GM12801 (cell line): Measurements from ENCODE around the gene TOM1L2.

ENCODE experiments used
- TF ChIP-seq, protein P1 (sequence below): IDR thresholded peaks from one replicate; pipeline ENCODE4 v1.5.1; 2011; ENCODE audit warnings: control low read depth; ENCODE audit not compliant: insufficient read length; ENCODE audit errors: extremely low read depth

Gene TOM1L2

DNA sequence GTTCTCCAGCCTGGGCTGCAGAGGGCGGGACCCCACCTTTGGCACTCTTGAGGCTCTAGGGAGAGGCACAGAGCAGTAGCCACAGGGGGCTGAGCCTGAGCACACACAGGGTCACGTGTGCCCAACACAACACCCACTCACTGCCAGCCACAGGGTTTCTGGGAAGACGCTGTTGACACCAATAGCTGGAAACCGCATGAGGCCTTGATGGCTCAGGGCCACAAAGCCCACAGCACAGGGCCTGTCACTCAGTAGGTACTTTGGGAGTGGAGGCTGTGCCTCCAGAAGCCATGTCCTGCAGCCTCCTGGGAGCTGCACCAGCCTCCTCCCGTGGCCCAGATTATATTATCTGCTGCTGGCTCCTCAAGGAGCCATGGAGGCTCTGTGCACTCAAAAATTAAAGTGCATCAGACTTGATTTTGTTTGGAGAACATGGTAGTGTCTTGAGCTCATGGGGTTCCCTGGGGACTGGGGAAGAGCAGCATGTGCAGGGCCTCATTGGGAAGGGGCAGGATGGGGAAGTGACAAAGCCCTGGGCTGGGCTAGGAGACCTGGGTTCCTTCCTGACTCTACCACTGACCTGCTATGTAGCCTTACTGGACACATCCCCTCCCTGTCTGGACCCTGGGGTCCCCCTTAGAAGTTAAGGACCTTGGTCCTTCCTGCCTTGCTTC is 122.9 kb downstream of the TOM1L2 start:
- TF ChIP-seq, protein P1, sequence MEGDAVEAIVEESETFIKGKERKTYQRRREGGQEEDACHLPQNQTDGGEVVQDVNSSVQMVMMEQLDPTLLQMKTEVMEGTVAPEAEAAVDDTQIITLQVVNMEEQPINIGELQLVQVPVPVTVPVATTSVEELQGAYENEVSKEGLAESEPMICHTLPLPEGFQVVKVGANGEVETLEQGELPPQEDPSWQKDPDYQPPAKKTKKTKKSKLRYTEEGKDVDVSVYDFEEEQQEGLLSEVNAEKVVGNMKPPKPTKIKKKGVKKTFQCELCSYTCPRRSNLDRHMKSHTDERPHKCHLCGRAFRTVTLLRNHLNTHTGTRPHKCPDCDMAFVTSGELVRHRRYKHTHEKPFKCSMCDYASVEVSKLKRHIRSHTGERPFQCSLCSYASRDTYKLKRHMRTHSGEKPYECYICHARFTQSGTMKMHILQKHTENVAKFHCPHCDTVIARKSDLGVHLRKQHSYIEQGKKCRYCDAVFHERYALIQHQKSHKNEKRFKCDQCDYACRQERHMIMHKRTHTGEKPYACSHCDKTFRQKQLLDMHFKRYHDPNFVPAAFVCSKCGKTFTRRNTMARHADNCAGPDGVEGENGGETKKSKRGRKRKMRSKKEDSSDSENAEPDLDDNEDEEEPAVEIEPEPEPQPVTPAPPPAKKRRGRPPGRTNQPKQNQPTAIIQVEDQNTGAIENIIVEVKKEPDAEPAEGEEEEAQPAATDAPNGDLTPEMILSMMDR: no peak

DNA sequence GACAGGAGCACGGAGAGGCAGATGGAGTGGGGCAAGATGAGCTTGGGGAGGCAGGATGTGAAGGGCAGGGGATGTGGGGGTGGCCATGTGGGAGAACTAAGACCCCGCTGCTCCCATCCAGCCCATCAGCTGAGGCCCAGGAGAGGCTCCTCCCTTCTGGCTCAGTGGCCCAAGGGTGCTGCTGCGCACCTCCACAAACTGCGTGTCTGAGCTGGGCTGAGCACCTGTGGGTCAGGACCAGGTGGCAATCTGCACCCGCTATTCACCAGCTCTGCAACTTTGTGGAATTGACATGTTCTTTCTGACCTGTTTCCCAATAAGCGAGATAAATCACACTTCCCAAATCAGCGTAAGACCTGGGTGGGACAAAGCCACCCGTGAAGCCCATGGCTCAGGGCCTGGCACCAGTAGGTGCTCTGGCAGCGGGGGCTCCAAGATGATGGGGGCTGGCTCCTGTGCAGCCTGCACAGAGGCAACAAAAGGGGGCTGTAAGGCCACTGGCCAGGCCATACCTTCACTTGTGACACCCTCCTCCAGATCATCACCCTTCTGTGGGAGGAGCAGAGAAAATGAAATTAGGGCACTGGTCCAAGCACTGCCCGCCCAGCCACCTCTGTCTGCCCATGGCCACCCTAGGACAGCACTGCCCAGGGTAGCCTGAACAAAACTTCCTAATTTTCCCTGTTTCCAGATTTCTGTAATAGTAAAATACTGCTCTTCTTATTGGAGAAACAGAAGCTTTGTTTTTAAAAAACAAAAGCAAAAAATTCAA is 123.7 kb downstream of the TOM1L2 start:
- TF ChIP-seq, protein P1: no peak

DNA sequence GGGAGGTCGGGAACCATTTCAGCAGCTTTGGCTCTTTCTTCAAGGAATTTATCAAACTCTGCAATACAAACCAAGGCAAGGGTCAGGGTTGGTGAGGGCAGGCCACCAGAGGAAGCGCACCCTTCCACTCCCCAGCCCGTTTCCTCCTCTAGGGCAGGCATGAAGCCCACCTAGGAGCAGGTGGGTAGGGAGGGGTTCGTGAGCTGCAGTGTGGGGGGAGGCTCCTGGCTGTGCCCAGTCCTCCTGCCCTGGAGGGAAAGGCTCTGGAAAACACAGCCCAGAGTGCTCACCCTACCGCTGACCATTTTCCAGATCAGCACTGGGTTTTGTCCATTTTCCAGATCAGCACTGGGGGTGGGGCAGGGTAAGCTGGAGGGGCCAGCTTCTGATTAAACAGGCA is 124.5 kb downstream of the TOM1L2 start:
- TF ChIP-seq, protein P1: no peak

DNA sequence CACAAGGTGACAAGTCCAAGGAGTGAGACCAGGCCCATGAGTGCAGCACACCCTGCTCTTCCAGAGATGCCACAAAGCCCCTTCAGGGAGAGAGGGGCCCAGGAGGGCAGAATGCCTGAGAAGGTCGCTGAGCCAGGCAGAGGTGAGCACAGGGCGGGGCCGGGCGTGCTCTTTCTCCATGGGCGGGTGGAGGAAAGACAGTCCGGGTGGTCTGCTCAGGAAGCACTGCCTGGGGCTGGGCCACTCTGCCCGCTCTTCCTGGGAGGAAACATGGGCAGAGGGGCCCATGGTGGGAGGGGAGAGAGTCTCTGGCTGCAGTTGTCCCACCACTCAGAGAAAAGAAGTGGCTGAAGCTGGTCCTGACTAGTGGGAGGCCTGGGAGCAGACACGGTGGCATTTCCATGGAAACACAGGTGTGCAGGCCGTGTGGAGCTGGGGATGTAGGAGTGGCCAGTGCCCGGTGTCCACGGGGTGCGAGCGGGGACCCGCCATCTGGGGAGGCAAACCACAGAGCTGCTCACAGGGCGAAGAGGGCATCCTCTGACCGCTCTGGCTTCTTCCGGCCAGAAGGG is 125.0 kb downstream of the TOM1L2 start:
- TF ChIP-seq, protein P1: no peak

DNA sequence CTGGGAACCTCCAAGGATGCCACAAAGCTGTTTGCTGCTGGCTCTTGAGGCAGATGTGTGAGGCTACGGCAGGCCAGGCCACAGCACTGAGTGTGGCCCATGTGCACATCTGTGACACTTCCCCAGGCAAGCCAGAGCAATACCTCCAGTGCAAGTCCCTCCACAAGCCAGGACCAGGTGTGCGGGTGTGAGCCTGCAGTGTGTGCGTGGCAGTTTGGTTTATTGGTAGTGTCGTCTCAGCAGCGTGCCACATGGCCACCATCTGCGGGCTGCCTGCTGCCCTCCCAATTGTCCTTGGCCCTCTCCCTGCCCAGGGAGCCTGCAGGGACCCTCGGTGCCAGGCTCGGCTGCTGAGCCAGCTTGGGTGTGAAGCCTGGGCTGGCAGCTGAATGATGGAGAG is 125.6 kb downstream of the TOM1L2 start:
- TF ChIP-seq, protein P1: no peak

DNA sequence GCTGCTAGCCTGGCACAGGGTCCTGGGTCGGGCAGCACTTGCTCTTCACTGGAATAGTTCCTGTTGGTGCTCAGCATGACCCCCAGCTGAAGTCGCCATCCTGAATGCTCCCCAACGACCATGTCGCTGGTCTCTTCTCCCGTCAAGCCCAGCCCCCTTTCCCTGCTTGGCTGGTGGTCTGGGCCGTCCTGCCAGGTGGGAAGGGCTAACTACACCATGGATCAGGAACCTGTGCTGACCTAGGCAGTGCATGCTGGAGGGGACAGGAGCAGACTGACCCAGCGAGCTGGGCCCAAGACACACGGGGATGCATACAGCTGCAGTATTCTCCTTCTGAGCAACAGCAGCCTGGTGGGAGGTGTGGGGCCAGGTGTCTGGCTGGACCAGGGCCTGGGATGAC is 126.2 kb downstream of the TOM1L2 start:
- TF ChIP-seq, protein P1: no peak

DNA sequence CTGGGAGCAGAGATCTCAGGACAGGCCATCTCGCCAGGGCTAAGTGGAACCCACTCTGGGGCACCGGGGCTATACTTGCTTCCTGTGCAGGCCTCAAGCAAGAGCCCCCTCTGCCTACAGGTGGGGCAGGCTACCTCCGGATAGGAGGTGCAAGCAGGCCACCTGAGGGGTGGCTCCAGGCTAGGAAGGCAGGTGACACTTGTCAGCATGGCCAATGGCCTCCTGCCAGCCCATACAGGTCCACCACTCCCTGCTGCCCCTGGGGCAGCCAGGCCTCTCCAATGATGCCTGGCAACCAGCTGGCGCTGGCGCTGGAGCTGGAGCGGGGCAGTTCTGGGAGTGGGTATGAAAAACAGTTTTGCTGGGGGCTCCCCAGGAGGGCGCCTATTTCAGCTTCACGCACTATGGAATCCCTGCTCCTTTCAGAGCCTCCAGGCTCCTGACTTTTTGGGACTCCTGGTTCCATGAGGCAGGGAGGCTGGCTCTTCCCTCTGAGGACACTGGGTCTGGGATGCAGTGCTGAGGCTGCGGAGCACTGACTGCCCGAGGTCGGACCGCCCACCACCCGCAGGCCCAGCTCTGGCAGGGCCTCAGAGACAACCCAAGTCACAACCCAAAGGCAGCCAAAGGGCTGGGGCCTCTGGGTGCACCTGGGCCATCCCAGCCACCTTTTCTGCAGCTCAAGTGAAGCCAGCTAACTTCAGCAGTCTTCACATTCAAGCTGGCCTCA is 127.0 kb downstream of the TOM1L2 start:
- TF ChIP-seq, protein P1: no peak
